GM19372 (cell line): Measurements from ENCODE around the gene GLIS1.
"Not testable (repeated sequence)": the region's sequence is repeated elsewhere in the genome, so short reads cannot be mapped to it uniquely, and the experiment has no call there.

Experiments used
- ATAC-seq: cut with Tn5 transposase; IDR thresholded peaks from one replicate; pipeline ENCODE4 v1.9.1; 2021; ENCODE audit warnings: mild to moderate bottlenecking, low read depth, moderate library complexity; ENCODE audit not compliant: unreplicated experiment

GLIS1 gene

DNA sequence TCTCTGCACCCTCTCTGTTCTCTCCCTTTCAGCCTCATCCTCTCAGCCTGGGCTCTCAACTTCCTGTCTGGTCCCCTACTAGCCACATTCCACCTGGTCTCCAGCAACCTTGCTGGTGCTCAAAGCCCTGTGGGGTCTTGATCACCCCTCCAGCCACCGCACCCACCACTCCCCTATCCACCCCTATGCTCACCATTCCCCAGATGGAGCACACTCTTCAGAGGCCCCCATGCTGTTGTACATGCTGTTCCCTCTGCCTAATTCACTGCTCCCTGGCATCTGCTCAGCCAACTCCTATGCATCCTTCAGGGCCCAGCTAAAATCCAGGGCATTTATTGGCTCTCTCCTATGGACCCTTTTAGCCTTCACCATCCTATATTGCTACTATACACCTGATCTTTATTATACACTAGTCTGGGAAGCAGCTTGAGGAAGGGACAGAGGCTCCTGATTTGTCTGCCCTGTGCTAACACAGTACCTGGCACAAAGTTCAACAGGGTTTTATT, 81.0 kb downstream of the GLIS1 start:
- no peak for ATAC-seq

- no peak for ATAC-seq
Observed at GRCh38 chr1:53657531-53657805, 81.5 kb downstream of the GLIS1 start.

DNA sequence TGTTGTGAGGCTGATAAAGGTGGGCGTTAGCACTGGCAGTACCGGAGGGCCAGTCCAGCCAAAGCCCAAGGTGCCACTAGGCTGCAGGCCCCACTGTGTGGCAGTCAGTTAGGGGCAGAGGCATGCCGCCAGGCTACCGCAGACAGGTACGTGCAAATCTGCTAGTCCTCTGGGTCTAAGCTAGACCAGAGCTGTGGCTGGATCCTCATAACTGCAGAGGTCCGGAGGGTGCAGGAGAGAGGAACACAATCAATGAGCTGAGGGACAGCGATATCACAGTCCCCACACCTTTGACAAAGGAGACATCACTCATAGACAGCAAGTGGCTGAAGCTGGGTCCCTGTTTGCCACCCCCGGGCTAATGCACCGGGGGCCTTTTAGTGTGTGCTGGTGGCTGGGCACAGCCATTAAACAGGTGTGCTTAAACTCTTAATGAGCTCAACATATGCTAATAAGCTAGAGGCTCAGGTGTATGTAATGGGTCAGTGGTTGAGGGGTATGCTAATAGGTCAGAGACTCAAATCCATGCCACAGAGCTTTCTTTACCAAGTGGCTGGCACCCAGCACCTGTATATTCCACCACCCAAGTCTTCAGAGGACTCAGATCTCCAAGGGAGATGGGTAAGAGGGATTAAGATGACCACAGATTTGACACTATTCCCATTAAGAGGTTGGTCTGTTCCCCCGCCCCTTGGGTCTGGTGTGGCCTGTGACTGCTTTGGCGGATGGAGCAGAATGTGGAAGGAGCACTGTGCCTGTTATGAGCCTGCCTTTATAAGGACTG, 82.0 kb downstream of the GLIS1 start:
- ATAC-seq: no peak

DNA sequence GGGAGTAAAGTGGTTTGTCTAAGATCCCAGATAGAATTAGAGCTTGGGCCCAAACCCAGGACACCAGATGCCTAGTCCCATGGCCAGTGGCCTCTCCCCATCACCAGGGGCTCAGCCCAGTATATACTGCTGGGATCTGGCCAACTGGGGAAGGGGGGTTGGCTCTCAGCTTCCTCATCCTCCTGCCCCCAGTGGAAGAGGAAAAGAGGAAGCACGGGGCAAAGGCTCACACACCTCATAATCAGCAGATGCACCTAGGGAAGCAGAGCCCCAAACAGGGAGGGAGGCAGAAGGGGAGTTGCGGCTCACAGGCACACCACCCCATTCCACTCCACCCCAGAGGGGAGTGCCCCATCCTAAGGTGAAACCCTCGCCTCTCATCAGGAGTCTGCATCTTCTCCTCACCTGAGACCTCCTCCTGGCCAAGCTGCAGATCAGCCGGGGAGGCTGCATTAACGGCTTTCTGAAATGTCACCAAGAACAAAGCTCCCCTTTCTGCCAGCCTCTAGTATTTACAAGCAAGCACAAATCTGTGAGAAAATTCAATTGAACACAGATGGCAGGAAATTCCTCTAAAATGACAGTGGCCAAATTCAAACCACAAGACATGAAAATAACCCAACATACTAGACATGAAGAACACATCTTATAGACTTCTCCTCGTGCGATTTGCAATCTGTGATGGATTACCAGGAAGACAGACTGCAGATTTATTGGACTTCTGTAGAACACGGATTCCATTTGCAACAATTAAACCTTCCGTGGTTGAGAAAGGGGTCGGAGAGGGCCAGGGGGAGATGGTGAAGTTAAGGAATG, 82.8 kb downstream of the GLIS1 start:
- no peak for ATAC-seq

DNA sequence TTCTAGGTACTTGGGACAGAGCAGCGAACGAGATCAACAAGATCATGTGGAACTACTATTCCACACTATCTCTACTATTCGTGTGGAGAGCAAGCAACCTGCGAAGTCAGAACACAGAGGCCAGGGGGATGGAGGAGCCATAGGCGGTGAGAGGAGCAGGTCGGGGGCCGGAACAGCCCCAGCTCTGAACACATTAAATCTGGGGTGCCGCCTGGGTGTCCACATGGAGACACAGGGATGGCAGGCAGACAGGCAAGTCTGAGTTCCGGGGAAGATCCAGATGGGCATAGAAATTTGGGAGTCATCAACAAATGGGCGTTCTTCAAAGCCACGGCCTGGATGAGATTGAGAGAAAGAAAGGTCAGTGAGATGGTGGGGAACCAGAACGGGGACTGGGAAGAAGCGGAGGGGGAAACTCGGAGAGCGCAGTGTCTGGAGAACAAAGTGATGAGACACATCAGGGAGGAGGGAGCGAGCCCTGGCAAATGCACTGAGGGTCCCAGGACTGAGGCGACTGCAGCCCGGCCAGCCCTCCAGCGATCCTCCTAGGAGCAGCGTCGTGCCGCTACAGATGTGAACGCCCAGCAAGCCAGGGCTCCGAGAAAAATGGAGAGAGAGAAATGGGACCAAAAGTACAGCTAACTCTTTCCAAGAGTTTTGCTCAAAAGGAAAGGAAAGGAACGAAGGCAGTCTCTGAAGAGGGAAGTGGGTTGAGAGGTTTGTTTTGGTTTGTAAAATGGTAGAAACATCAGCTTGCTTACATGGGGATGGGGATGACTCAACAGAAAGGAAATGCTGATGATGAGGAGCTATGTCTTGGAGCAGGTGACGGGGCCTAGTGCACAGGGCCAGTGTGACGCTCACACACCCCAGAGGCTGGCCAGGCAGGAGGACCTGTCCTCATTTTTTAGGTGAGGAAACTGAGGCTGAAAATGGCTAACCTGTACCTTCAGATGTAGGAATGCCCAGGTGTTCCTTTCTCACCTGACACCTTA, 84.5 kb downstream of the GLIS1 start:
- ATAC-seq: no peak

- ATAC-seq: no peak
Observed at GRCh38 chr1:53653631-53654030, 85.3 kb downstream of the GLIS1 start.

DNA sequence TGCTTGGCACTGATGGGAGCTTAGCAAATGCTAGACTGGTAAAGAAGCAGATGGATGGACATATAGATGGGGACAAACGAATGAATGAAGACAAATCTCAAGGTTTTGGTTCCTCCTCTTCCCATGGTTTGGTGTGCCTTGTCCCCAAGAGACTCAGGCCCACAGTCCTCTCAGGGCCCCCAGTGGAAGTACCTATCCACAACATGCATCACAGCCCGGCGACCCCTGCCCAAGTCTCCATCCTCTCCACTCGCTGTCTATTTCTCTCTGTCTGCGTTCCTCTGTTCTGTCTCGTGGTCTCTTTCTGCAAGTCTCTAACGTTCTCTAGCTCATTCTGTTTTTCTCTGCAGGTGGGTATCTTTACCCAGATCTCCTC, 85.8 kb downstream of the GLIS1 start:
- ATAC-seq: no peak

DNA sequence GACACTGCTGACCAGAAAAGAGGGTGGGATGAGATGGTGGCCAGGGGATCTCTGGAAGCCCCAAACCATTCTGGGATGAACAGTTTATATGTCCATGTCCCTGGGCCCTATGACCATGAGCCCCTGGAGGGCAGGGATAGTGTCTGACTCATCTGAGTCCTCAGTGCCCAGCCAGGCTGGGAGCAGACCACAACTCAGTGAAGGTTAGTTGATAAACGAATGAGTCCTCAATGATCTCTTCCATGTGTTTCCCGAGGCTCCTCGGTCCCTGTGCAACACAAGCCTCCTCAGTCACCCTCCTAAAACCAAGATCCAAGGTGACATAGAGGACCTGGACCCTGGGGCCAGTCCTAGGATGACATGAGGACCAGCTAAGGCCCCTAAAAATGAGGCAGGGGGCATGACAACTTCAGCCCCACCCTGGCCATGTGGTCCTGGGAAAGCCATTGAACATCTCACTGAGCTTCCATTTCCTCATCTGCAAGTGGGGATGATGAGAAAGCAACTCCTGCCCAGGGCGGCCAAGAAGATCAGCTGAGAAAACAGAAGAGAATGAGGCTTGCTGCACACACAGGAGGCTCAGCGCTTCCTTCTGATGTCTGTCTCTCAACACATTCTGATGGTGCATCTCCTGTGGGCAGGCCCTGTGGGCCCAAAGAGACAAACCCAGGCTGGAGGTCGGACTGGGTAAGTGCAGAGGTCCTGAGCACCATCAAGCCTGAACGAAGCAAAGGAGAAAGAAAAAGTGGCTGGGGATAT, 86.3 kb downstream of the GLIS1 start:
- no peak for ATAC-seq

DNA sequence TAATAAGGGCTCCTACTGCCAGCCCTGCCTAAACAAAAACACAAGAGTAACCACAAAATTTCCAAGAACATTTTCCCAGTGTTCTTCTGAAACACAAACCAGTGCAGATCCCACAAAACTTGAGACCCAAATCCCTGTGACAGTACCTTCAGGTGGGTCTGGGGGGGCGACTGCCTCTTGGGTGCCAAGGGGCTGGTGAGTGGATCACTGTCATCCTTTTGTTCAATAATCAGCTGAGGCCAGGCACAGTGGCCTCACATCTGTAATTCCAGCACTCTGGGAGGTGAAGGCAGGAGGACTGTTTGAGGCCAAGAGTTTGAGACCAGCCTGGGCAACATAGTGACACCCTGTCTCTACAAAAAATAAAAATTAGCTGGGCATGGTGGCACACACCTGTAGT, 87.6 kb downstream of the GLIS1 start:
- ATAC-seq: no peak

- ATAC-seq: no peak
Observed at GRCh38 chr1:53648516-53648915, 90.4 kb downstream of the GLIS1 start.

DNA sequence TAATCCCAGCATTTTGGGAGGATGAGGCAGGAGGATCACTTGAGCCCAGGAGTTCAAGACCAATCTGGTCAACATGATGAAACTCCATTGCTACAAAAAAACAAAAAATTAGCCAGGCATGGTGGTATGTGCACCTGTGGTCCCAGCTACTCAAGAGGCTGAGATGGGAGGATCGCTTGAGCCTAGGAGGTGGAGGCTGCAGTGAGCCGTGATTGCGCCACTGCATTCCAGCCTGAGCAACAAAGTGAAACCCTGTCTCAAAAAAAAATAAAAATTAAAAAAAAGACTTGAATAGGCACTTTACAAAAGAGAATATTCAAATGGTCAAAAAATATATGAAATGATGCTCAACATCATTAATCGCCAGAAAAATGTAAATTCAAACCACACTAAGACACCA, 91.0 kb downstream of the GLIS1 start:
- ATAC-seq: not testable (repeated sequence)

DNA sequence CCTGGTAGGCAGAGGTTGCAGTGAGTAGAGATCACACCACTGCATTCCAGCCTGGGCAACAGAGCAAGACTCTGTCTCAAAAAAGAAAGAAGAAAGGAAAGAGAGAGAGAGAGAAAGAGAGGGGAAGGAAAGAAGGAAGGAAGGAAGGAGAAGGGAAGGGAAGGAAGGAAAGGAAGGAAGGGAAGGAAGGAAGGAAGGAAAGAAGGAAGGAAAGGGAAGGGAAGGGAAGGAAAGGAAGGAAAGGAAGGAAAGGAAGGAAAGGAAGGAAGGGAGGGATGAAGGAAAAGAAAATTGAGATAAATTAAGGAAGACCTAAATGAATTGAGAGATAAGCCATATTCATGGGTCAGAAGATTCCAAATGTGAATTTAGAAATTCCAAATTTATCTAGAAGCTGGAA, 92.2 kb downstream of the GLIS1 start:
- ATAC-seq: no peak

DNA sequence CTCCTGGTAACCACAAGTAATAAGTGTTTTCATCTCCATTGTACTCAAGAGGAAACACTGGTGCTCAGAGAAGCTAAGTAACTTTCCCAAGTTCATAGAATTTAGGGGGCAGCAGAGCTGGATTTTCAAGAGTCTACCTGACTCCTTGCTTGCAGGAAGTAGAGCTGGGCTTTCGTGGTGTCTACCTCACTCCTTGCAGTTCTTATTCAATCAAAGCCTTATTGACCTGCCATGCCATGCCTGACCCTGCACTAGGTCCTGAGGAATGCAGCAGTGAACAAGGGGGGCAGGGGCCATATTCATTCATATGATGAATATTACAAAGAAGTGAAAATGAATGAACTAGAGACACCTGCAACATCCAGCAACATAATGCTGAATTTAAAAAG, 93.3 kb downstream of the GLIS1 start:
- ATAC-seq: no peak

DNA sequence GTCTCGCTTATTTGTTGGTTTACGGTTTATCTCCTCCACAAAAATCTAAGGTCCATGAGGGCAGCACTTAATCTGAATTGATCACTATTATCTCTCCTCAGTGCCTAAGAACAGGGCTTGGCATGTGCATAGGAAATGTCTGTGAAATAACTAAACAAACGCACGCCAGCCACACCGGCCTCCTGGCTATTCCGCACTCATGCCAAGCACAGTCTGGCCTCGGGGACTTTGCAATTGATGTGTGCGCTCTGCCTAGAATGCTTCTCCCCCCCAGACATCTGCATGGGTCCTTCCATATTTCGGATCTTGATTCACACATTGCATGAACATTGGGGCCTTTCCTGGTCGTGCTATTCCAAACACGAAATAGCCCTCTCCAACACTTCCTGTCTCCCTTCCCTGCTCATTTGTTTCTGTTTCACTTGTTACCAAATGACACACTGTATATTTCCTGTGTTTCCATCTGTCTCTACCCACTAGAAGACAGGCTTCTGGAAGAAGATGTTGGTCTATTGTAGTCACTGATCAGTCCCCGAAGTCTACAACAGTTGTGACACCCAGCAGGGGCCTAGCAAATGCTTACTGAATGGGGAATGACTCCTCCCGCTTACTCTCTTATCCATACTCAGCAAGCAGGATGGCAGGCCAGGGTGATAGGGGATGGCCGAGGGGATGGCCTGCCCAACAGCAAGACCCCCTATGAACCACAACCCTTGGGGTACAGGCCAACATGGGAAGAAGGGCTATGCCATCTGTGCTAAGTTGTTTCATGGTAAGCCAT, 93.9 kb downstream of the GLIS1 start:
- ATAC-seq: no peak

GRCh38 chr1:53644496-53644895, 94.5 kb downstream of the GLIS1 start:
- ATAC-seq: no peak

DNA sequence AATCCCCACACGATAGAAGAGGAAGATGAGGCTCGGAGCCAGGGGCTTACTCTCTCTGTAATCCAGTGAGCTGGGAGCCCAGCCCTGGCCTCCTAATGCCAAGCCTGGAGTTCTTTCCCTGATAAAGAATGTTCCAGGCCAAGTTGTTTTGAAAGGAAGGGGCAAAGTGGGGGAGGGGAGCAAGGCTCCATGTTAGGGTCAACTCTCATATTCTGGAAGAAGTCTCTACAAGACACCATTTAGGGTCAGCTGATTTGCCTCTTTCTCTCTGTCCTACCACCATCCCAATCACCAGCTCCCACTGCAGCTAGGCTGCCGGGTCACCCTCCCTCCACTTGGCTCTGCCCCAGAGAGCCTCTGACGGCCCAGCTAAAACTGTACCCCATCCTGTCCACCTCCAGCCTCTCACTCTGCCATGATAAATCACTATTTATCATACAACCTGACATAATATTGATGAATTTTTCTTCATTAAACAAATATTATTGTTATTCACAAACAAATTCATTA, 95.0 kb downstream of the GLIS1 start:
- no peak for ATAC-seq

DNA sequence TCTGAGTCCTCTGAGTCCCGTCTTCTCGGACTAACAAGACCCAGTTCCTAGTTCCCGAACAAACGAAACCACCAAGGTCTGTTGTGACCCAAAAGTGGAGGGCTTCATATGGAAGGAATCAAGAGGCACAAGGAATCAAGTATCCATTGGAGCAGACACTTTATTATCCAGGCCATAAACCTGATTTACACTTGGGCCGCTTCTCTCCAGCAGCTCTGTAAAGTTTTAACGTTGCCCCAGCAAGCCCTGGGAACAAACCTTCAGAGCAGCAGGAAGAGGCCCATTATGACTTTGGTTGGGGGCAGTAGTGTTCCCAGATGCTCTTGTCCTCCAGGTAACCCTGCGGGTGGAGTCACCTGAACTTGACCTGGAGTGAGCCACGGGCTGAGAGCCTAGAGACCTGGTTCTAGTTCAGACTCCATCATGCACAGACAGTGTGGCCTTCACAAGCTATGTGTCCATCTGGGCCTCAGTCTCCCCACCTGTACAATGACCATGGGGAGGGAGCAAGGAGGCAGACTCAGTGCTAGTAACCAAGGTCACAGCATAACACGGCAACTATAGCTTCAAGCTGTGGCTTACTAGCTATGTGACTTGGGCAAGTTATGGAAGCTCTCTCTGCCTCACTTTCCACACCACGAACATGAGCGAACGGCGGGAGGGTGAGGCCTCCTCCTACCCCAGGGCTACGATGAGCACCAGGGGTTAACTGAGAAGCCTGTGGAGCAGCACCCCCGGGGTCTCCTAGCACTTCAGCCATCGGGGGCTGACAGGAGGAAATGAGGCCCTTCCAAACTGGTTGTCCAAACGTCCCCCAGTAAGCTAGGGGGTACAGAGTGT, 95.7 kb downstream of the GLIS1 start:
- ATAC-seq: no peak

DNA sequence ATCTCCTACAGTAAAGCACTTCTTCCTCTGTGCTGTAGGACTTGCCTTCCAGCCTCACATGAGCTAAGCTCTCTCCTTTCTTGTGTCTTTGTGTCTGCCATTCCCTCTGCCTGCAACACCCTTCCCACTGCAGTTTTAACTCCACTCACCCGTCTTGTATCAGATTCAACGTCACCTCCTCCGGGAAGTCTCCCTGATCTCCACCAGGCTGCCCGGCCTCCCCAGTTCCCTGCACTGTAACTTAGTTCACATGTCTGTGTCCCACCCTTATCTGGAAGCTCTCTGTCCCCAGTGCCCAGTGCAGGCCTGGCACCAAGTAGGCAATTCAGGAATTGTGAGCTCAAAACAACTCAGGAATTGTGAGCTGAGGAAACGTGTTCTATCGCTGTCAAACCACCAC, 96.4 kb downstream of the GLIS1 start:
- no peak for ATAC-seq
